Activated CD8-positive, alpha-beta memory T cell treated with anti-CD3 and anti-CD28 coated beads for 1 hour (primary cell): ENCODE results near the gene USP49.
"Not testable (repeated sequence)": the region's sequence is repeated elsewhere in the genome, so short reads cannot be mapped to it uniquely, and the experiment has no call there.

Source experiments
- DNase-seq, 2 donors: peaks; one replicate each; pipeline ENCODE4 v3.0.0-alpha.2; 2020; ENCODE audit warnings: low read depth in 1 of 2; ENCODE audit errors: extremely low read depth in 1 of 2

The USP49 gene

GRCh38 chr6:41895300-41896233 lies at the start of gene USP49:
USP49 (minus strand) TSS chr6:41895375; CDS start chr6:41806983, 88,392 bp downstream.
- peak; percentile 69 to 90 for DNase-seq

GRCh38 chr6:41943456-41943855 lies 48.3 kb upstream of the USP49 start:
- no peak for DNase-seq

- not testable (repeated sequence) for DNase-seq
Observed at GRCh38 chr6:41942882-41943281, 47.7 kb upstream of the USP49 start.

GRCh38 chr6:41942067-41942851 lies 47.1 kb upstream of the USP49 start:
- DNase-seq = no peak

GRCh38 chr6:41941280-41942066 lies 46.3 kb upstream of the USP49 start, which contains the start of gene CCND3:
CCND3 (minus strand) TSS chr6:41941808; CDS start chr6:41941649, 159 bp downstream.
- peak; percentile 35 to 78 for DNase-seq

GRCh38 chr6:41940759-41941279 lies 45.6 kb upstream of the USP49 start:
- DNase-seq = no peak

- no peak for DNase-seq
Observed at GRCh38 chr6:41939848-41940758, 44.9 kb upstream of the USP49 start.

GRCh38 chr6:41939176-41939847 lies 44.1 kb upstream of the USP49 start:
- no peak for DNase-seq

GRCh38 chr6:41938590-41939175 lies 43.5 kb upstream of the USP49 start:
- no peak for DNase-seq

- DNase-seq = peak in 1 of 2 donors; percentile 41
Observed at GRCh38 chr6:41937861-41938574, 42.8 kb upstream of the USP49 start.

- no peak for DNase-seq
Observed at GRCh38 chr6:41937472-41937860, 42.3 kb upstream of the USP49 start.

- DNase-seq = peak; percentile 37 to 42
Observed at GRCh38 chr6:41936073-41936837, 41.1 kb upstream of the USP49 start.

- DNase-seq = no peak
Observed at GRCh38 chr6:41935685-41936072, 40.5 kb upstream of the USP49 start.

GRCh38 chr6:41935193-41935574 lies 40.0 kb upstream of the USP49 start:
- no peak for DNase-seq

- no peak for DNase-seq
Observed at GRCh38 chr6:41934278-41935192, 39.4 kb upstream of the USP49 start.

- DNase-seq = no peak
Observed at GRCh38 chr6:41932378-41932777, 37.2 kb upstream of the USP49 start.
